Type B pancreatic cell (in vitro differentiated cells): ENCODE measurements around the gene PER1. TPM values are rescaled to one million over a fixed set of nuclear protein-coding genes. Genes with fewer than 3 reads are reported as not detected.
A peak's percentile ranks its signal among the peaks of the same experiment; 100 is the strongest.
"Not testable (repeated sequence)": the region's sequence is repeated elsewhere in the genome, so short reads cannot be mapped to it uniquely, and the experiment has no call there.

Experiments used
- DNase-seq: peaks from one replicate; pipeline ENCODE4 v3.0.0; 2021; ENCODE audit warnings: mixed read lengths; ENCODE audit not compliant: unreplicated experiment; ENCODE audit errors: extremely low spot score
- H3K27ac Mint-ChIP-seq: 2 replicates; pipeline ENCODE4 v1.8.0; 2021; ENCODE audit warnings: mild to moderate bottlenecking, mixed read lengths
- H3K27me3 Mint-ChIP-seq: 2 replicates; pipeline ENCODE4 v1.8.0; 2021; ENCODE audit warnings: mixed read lengths
- H3K36me3 Mint-ChIP-seq: 2 replicates; pipeline ENCODE4 v1.8.0; 2021; ENCODE audit warnings: mixed read lengths
- H3K4me1 Mint-ChIP-seq: one replicate; pipeline ENCODE4 v1.8.0; 2021; ENCODE audit warnings: mixed read lengths; ENCODE audit not compliant: unreplicated experiment
- H3K4me3 Mint-ChIP-seq: 2 replicates; pipeline ENCODE4 v1.8.0; 2021; ENCODE audit warnings: mild to moderate bottlenecking, mixed read lengths
- H3K9me3 Mint-ChIP-seq: 2 replicates; pipeline ENCODE4 v1.8.0; 2021; ENCODE audit warnings: mixed read lengths
- total RNA-seq: library from RNA; stranded (reverse); gene quantifications from 2 replicates; pipeline ENCODE4 v1.2.1, GENCODE V29; 2021; ENCODE audit warnings: low replicate concordance
- TF ChIP-seq, protein P1 (sequence below): fragments of 200-600 bp; sonication (generic); conservative IDR thresholded peaks from 2 replicates; pipeline ENCODE4 v1.5.0; 2021; ENCODE audit warnings: antibody characterized with exemption, mild to moderate bottlenecking

PER1 gene
- total RNA-seq, 1 donor from 2014 or later: 33.2 TPM

DNA sequence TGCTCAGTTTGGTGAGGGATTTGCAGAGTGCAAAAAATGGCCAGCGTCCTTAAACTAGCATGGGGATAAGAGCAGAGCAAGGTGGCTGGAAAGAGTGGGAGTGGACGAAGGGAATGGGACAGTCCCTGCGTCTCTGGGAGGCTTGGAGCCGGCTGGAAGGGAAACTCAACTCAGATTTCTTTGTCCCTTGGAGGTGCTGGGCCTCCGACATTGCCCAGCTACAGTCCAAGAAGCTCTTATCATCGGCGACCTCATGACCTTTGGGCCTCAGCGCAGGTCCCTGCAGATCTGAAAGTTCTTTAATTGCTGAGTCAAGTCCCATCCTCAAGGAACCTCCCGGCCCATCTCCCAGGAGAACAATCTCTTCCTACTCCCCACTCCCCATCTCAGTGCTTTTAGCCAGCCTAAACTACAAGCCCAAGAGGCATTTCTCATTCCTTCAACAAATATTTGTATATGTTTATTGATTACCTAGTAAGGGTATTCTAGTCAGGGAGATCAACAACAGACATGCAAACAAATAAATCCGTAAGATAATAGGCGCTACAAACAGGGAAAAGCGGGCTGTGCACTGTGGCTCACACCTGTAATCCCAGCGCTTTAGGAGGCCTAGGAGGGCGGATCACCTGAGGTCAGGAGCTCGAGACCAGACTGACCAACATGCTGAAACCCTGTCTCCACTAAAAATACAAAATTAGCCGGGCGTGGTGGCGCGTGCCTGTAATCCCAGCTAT lies 25.0 kb upstream of the PER1 start:
- Mint-ChIP-seq H3K27me3 (peaks cover 6% of the 10 kb centered on the region), H3K9me3 (no peaks in the 10 kb centered on the region), H3K36me3 (no peaks in the 10 kb centered on the region), H3K27ac (peak overlapping the region; percentile 95), H3K4me1 (peaks cover 25% of the 10 kb centered on the region), H3K4me3 (peak overlapping the region; percentile 94)
- TF ChIP-seq, protein P1, sequence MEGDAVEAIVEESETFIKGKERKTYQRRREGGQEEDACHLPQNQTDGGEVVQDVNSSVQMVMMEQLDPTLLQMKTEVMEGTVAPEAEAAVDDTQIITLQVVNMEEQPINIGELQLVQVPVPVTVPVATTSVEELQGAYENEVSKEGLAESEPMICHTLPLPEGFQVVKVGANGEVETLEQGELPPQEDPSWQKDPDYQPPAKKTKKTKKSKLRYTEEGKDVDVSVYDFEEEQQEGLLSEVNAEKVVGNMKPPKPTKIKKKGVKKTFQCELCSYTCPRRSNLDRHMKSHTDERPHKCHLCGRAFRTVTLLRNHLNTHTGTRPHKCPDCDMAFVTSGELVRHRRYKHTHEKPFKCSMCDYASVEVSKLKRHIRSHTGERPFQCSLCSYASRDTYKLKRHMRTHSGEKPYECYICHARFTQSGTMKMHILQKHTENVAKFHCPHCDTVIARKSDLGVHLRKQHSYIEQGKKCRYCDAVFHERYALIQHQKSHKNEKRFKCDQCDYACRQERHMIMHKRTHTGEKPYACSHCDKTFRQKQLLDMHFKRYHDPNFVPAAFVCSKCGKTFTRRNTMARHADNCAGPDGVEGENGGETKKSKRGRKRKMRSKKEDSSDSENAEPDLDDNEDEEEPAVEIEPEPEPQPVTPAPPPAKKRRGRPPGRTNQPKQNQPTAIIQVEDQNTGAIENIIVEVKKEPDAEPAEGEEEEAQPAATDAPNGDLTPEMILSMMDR: no peak
- no peak for DNase-seq

DNA sequence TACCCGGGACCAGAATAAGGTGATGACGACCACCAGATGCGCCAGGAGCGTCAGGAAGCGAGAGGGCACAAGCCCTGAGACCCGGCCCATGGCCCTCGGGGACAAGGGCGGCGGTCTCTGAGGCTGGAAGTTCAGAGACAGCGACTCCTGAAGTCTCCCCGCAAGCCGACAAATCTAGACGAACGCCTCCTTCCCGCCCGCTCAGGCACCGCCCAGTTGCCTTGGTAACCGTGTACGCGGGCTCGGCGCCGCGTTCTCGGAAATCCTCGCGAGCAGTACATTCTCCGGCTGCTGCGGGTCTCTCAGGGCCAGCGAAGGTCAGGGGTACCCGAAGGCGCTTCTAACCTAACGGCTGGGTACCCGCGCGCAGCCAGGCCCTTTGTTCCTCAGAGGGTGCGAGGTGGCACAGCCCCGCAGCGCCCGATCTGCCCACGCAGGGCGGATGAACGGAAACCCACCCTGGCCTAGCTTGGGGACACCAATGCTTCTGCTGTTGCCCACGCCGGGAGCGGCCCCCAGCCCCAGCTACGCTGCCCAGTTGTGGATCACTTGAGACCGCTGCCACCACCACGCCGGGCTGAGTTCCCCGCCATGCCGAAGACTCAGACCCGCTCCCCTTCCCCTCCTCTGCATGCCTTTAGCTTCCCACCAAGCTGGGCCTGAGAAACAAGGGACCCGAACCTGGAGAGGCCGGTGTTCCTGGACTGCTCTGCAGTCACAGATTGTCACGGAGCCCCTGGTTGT lies 24.2 kb upstream of the PER1 start, which contains the start of gene TMEM107:
TMEM107 (minus strand) TSS at position 184 of the 744 bp plus-strand sequence; CDS start at position 90, 94 bp downstream.
- H3K4me1 Mint-ChIP-seq: peaks cover 25% of the 10 kb centered on the region
- no peaks in the 10 kb centered on the region for H3K9me3 Mint-ChIP-seq
- peak within 1 kb of the TSS; percentile 94 for H3K4me3 Mint-ChIP-seq
- peaks cover 4% of the 10 kb centered on the region for H3K27me3 Mint-ChIP-seq
- DNase-seq: peak; percentile 90
- peak within 1 kb of the TSS; percentile 95 for H3K27ac Mint-ChIP-seq
- TF ChIP-seq, protein P1: no peak
- no peaks in the 10 kb centered on the region for H3K36me3 Mint-ChIP-seq

DNA sequence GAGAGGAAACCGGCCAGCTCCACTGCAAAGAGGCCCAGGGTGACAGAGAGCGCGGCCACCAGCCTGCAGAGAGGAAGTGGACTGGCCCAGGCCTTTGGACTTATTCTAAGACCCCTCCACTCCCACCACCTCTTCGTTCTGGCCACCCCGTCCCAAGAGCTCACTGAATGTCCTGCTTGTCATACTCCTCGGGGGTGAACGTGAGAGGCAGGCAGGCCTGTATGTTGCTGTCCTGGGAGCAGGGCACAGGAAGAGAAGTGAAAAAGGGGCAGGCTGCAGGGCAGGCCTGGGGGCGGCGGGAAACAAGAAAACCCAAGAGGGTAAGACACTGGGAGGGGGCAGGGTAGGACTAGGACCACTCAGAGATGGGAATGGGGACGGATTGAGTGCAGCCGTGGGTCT lies 23.6 kb upstream of the PER1 start:
- Mint-ChIP-seq H3K27me3 (peaks cover 4% of the 10 kb centered on the region), H3K36me3 (no peaks in the 10 kb centered on the region), H3K4me1 (peaks cover 25% of the 10 kb centered on the region), H3K9me3 (no peaks in the 10 kb centered on the region), H3K4me3 (peak overlapping the region; percentile 94), H3K27ac (peak overlapping the region; percentile 95)
- DNase-seq: no peak
- TF ChIP-seq, protein P1: no peak

DNA sequence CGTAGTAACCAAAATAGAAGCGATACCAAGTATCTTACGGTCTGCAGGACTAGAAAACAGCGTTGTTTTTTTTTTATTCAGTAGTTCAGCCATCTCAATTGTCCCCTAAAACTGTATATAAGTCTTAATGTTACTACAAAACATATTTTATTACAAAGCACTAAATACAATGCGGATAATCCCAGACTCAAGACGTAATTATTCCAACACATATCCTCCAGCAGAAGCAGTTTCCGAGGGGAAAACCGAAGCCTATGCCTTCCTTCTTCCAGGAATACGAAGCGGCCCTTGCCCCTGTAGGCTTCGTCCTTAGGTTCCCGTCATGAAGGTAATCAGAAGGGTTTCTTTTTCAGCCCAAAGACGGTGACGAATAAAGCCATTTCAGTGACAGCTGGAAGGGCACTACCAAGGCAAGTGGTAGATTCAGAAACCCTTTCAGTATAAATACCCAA lies 21.7 kb upstream of the PER1 start:
- Mint-ChIP-seq H3K4me3 (peak overlapping the region; percentile 94), H3K36me3 (no peaks in the 10 kb centered on the region), H3K4me1 (peaks cover 25% of the 10 kb centered on the region), H3K27ac (peak overlapping the region; percentile 100), H3K27me3 (peaks cover 4% of the 10 kb centered on the region), H3K9me3 (no peaks in the 10 kb centered on the region)
- TF ChIP-seq, protein P1: no peak
- no peak for DNase-seq

DNA sequence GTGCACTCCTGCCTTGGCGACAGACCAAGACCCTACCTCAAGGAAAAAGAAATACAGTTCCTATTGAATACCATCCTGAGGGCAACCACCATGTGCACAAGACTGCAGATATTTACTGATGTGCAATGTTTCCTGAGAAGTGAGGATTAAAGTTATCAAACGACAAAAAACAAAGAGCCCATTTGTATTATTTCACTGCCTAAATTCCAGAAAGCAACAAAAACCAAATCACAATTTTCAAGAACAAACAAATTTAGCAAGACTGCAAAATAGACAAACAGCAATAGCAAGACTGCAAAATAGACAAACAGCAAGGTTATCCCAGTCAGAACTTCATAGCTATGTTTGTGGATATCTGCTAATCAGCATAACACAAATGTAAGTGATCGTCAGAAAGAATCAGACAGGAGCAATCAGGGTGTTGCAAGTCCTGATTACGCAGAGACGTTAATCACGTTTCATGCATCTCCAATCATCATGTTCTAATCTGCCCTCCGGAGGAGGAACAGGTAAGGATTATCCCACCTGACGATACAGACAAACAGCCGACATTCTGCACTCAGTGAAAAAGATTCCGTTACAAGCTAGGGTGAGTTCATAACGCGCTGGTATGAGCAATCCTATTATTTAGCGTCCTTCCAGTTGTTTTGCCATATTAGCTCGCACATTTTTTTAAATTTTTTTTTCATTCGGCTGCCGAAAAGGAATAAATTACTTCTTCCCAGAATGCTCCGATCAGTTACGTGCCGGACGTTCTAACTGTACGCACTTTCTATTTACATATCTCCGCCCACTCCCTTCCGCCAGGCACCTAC lies 21.1 kb upstream of the PER1 start:
- DNase-seq: no peak
- Mint-ChIP-seq H3K36me3 (no peaks in the 10 kb centered on the region), H3K27me3 (peaks cover 4% of the 10 kb centered on the region), H3K4me1 (peaks cover 25% of the 10 kb centered on the region), H3K9me3 (no peaks in the 10 kb centered on the region), H3K27ac (peak overlapping the region; percentile 100), H3K4me3 (peak overlapping the region; percentile 94)
- TF ChIP-seq, protein P1: no peak

DNA sequence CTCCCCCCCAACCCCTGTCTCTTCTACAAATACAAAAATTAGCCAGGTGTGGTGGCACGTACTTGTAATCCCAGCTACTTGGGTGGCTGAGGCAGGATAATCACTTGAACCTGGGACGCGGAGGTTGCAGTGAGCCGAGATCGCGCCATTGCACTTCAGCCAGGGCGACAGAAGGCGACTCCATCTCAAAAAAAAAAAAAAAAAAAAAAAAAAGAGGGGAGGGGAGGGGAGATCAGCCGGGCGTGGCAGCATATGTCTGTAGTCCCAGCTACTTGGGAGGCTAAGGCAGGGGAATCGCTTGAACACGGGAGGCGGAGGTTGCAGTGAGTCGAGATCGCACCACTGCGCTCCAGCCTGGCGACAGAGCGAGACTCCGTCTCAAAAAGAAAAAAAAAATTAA lies 18.0 kb upstream of the PER1 start:
- not testable (repeated sequence) for H3K4me1 Mint-ChIP-seq, H3K9me3 Mint-ChIP-seq, H3K27me3 Mint-ChIP-seq, H3K36me3 Mint-ChIP-seq, H3K4me3 Mint-ChIP-seq, DNase-seq, H3K27ac Mint-ChIP-seq
